K562 (cell line): ENCODE data around the gene MPRIP. TPM values are rescaled to one million over a fixed set of nuclear protein-coding genes. Genes with fewer than 3 reads are reported as not detected.

Source experiments
- ATAC-seq: fragments of 200-7000 bp; cut with Tn5 transposase; 3 replicates; pipeline ENCODE4 v1.9.1; 2020; ENCODE audit warnings: moderate library complexity
- BruUV-seq: library from RNA; stranded (reverse); fragments of 400-500 nt; replicated peaks from 2 replicates; lab custom pipeline; 2021; lab: Mats Ljungman, UMichigan
- CTCF ChIA-PET: fragments of 300-600 bp; formaldehyde crosslinking; extraction: SDS; loops from one replicate; lab custom pipeline; 2021; ENCODE audit warnings: low intra/inter-chr PET ratio; lab: Yijun Ruan, JAX
- POLR2A ChIA-PET: fragments of 300-600, 350-650 bp; sonication (Branson Sonifier 250); formaldehyde crosslinking; extraction: SDS; loops from one replicate; lab custom pipeline; 2021; ENCODE audit warnings: antibody characterized with exemption, inconsistent platforms; lab: Yijun Ruan, JAX
- DNase-seq, 4 experiments: peaks; one replicate each; pipeline versions ENCODE4 v3.0.0 to v3.0.0-alpha.2; 2011 to 2018; ENCODE audit warnings: low spot score in 3 of 4, mixed read lengths in 3 of 4; ENCODE audit errors: extremely low read depth in 1 of 4
- FAIRE-seq: peaks from 2 replicates; lab custom pipeline; 2011; peaks lifted over from hg19 to GRCh38; lab: Jason Lieb, UNC
- H2AFZ ChIP-seq: 2 replicates; pipeline ENCODE4 v1.6.0; 2011; ENCODE audit warnings: low read depth, low read length, control low read depth, inconsistent platforms
- H3K27ac ChIP-seq: fragments of 200-600 bp; 3 replicates; pipeline ENCODE4 v1.8.0; 2011; ENCODE audit warnings: low read depth, mild to moderate bottlenecking, control low read depth, inconsistent platforms, low read length, moderate library complexity, mixed read lengths; ENCODE audit errors: extremely low read depth
- H3K27me3 ChIP-seq, 2 experiments: fragments of 300-600 bp in 1 of 2; 2 replicates in 1 of 2; 3 replicates in 1 of 2; pipeline versions ENCODE4 v1.6.0 to v1.8.0; 2011; ENCODE audit warnings: inconsistent platforms in 2 of 2, low read length in 2 of 2, mild to moderate bottlenecking in 1 of 2, mixed read lengths in 1 of 2, moderate library complexity in 1 of 2; ENCODE audit not compliant: control insufficient read depth in 2 of 2, insufficient read depth in 2 of 2
- H3K36me3 ChIP-seq: fragments of 300-600 bp; 3 replicates; pipeline ENCODE4 v1.8.0; 2011; ENCODE audit warnings: mild to moderate bottlenecking, low read length, inconsistent platforms; ENCODE audit not compliant: control insufficient read depth, insufficient read depth
- H3K4me1 ChIP-seq, 2 experiments: fragments of 200-600 bp in 1 of 2; replicated peaks in 1 of 2; 2 replicates in 1 of 2; 3 replicates in 1 of 2; pipeline versions ENCODE4 v1.5.1 to v1.8.0; 2011; ENCODE audit warnings: inconsistent platforms in 2 of 2, low read length in 2 of 2, mild to moderate bottlenecking in 1 of 2, mixed read lengths in 1 of 2, moderate library complexity in 1 of 2; ENCODE audit not compliant: control insufficient read depth in 2 of 2, insufficient read depth in 2 of 2
- H3K4me2 ChIP-seq: 2 replicates; pipeline ENCODE4 v1.6.1; 2011; ENCODE audit warnings: low read length, control low read depth, inconsistent platforms, mixed read lengths; ENCODE audit not compliant: insufficient read depth
- H3K4me3 ChIP-seq: fragments of 200-600 bp; sonication (generic), shearing (Covaris generic); 2 replicates; pipeline ENCODE4 v1.5.1; 2016; ENCODE audit warnings: control low read depth, inconsistent platforms
- H3K79me2 ChIP-seq: fragments of 200-600 bp; 3 replicates; pipeline ENCODE4 v1.8.0; 2011; ENCODE audit warnings: low read length, inconsistent platforms; ENCODE audit not compliant: control insufficient read depth, insufficient read depth
- H3K9ac ChIP-seq, 2 experiments: 2 replicates each; pipeline versions ENCODE4 v1.6.0 to v1.6.1; 2011; ENCODE audit warnings: low read depth in 2 of 2, low read length in 2 of 2, control low read depth in 1 of 2, inconsistent platforms in 1 of 2, mild to moderate bottlenecking in 1 of 2, mixed read lengths in 1 of 2; ENCODE audit not compliant: insufficient read depth in 1 of 2
- H3K9me1 ChIP-seq: one replicate; pipeline ENCODE4 v1.6.0; 2011; ENCODE audit warnings: inconsistent platforms, mild to moderate bottlenecking, low read length, moderate library complexity; ENCODE audit not compliant: control insufficient read depth, insufficient read depth
- H3K9me3 ChIP-seq: replicated peaks from 2 replicates; pipeline ENCODE4 v1.5.1; 2011; ENCODE audit warnings: low read depth, low read length, inconsistent platforms; ENCODE audit not compliant: control insufficient read depth, insufficient read depth
- H4K20me1 ChIP-seq: replicated peaks from 2 replicates; pipeline ENCODE4 v1.6.1; 2011; ENCODE audit warnings: low read length, inconsistent platforms, mixed read lengths; ENCODE audit not compliant: control insufficient read depth, insufficient read depth
- CREM ChIP-seq: IDR thresholded peaks from 2 replicates; pipeline ENCODE4 v1.6.1; 2014; ENCODE audit warnings: antibody characterized with exemption, low read depth
- TCF7L2 ChIP-seq: fragments of 150-350 bp; IDR thresholded peaks from 2 replicates; pipeline ENCODE4 v1.6.1; 2016; ENCODE audit warnings: low read depth, mild to moderate bottlenecking, low read length, moderate library complexity
- WGBS: fragments of 100-300 bp; shearing (Covaris generic); methylation state at CpG from one replicate; pipeline ENCODE4 v1.1.6; 2016; ENCODE audit warnings: low coverage, mixed read lengths; ENCODE audit not compliant: insufficient coverage; ENCODE audit errors: missing lambda C conversion rate; 5-methylcytosine and 5-hydroxymethylcytosine counted together
- in situ Hi-C: fragments of 300-500 bp; cut with MboI; formaldehyde crosslinking; loops from 4 replicates; pipeline ENCODE4 v1.15.0; 2018; ENCODE audit warnings: inconsistent platforms, mixed read lengths
- intact Hi-C: fragments of 100-400 bp; cut with micrococcal nuclease; formaldehyde crosslinking; loops from 2 replicates; pipeline ENCODE4 v1.14.2; 2022
- polyA plus RNA-seq, 8 experiments: library from polyadenylated mRNA; depleted of rRNA in 4 of 8; stranded (reverse) in 5 of 8; unstranded in 3 of 8; fragments of >200 nt; fragmentation: Nextera tagmentation in 2 of 8; fragmentation: Illumina TruSeq in 1 of 8; extraction: Ambion mirVana in 2 of 8; extraction: Trizol in 1 of 8; gene quantifications; 2 replicates each; pipeline versions ENCODE4 v1.2.1 to v1.2.3, GENCODE V29; 2011 to 2014; ENCODE audit warnings: inconsistent platforms in 1 of 8, missing spikeins in 1 of 8
- total RNA-seq, 7 experiments: library from RNA; depleted of rRNA in 6 of 7; stranded (reverse); fragments of >200 nt in 6 of 7; fragmentation: Illumina TruSeq in 2 of 7; extraction: Trizol in 2 of 7; gene quantifications; 2 replicates each; pipeline versions ENCODE4 v1.2.1 to v1.2.3, GENCODE V29; 2011 to 2021; ENCODE audit warnings: low replicate concordance in 1 of 7
- TF ChIP-seq, protein P1 (sequence below): sonication (generic); formaldehyde crosslinking; IDR thresholded peaks from 2 replicates; pipeline ENCODE4 v1.9.0; 2022; ENCODE audit warnings: mild to moderate bottlenecking, missing genetic modification reagents
- TF ChIP-seq, protein P2 (sequence below), 2 experiments: IDR thresholded peaks; 2 replicates each; pipeline ENCODE4 v1.6.1; 2011; ENCODE audit warnings: borderline replicate concordance in 1 of 2, control low read depth in 1 of 2, low read depth in 1 of 2, low read length in 1 of 2, mild to moderate bottlenecking in 1 of 2, mixed read lengths in 1 of 2, moderate library complexity in 1 of 2; ENCODE audit not compliant: insufficient read depth in 1 of 2, insufficient read length in 1 of 2, poor library complexity in 1 of 2, severe bottlenecking in 1 of 2; ENCODE audit errors: extremely low read depth in 1 of 2
- TF ChIP-seq, protein P3 (sequence below): fragments of 450-650 bp; IDR thresholded peaks from 2 replicates; pipeline ENCODE4 v1.6.1; 2016; ENCODE audit warnings: mild to moderate bottlenecking, moderate library complexity
- TF ChIP-seq, protein P4 (sequence below): sonication (generic); IDR thresholded peaks from 2 replicates; pipeline ENCODE4 v1.6.1; 2016

The MPRIP gene
- total and polyA plus RNA-seq, 9 of the 15 experiments (the other 6 are each of a cell fraction or from before 2014, with no cell fraction given): 10.0 to 72.6 (median 30.1) TPM

DNA sequence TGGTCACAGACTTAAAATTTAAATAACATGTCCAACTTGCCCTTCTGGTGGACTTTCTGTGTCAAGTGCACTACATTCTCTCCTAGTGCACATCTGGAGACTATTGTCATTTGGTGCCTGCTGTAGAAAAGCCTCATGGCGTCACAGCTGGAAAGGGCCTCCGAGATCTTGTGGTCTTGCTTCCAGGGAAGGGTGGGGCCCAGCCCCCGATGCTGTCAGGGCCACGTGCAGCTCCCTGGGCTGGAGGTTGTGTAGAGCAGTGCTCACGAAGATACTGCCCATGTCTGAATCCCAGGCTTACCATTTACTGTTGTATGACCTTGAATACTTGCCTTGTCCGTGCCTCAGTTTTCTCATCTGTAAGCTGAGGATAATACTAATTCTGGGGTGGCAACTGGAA, 6.8 kb upstream of the MPRIP start:
- intact Hi-C loops (no loop called here), in situ Hi-C loops (no loop called here)
- Histone ChIP-seq H4K20me1 (no peaks in the 10 kb centered on the region), H3K27me3 (no peaks in the 10 kb centered on the region), H3K36me3 (no peaks in the 10 kb centered on the region), H3K9me3 (no peaks in the 10 kb centered on the region; the same call in 1 of the 2 replicates), H3K4me2 (no peak overlapping the region), H3K9me1 (no peaks in the 10 kb centered on the region), H3K4me3 (no peak overlapping the region), H2AFZ (peak overlapping the region; percentile 54), H3K4me1 (peaks cover 17 to 23% of the 10 kb centered on the region in 2 experiments; a peak in 4 of 5 replicates), H3K27ac (no peak overlapping the region), H3K79me2 (no peaks in the 10 kb centered on the region), H3K9ac (peak overlapping the region in 1 of 2 experiments; percentile 86; a peak in 2 of 4 replicates)
- FAIRE-seq (peak; percentile 46), DNase-seq (peak in 2 of 4 experiments; percentile 31 to 53), ATAC-seq (peak; percentile 60)
- WGBS: 11% methylated on average over 6 of the region's 6 CpGs
- no TSS peak for BruUV-seq
- ChIA-PET POLR2A (interaction anchor here (0.7 to 1.0 kb wide), 2 partner anchors 35 to 1153 kb away, joined by 3 to 4 read pairs; no protein-coding TSS in a partner anchor), CTCF (no interaction called here)
- no peak for TF ChIP-seq TCF7L2
- TF ChIP-seq, protein P1, sequence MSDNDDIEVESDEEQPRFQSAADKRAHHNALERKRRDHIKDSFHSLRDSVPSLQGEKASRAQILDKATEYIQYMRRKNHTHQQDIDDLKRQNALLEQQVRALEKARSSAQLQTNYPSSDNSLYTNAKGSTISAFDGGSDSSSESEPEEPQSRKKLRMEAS: peak; percentile 63; the same call in 1 of the 2 replicates
- no peak for TF ChIP-seq CREM
- TF ChIP-seq, protein P2, sequence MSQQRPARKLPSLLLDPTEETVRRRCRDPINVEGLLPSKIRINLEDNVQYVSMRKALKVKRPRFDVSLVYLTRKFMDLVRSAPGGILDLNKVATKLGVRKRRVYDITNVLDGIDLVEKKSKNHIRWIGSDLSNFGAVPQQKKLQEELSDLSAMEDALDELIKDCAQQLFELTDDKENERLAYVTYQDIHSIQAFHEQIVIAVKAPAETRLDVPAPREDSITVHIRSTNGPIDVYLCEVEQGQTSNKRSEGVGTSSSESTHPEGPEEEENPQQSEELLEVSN (IDR thresholded peaks at IDR 0.05; ENCODE audit: borderline replicate concordance in 1 of 2, extremely low read depth in 1 of 2, insufficient read depth in 1 of 2, insufficient read length in 1 of 2, low read depth in 1 of 2, low read length in 1 of 2, poor library complexity in 1 of 2, severe bottlenecking in 1 of 2): peak; percentile 58 to 61
- TF ChIP-seq, protein P3, sequence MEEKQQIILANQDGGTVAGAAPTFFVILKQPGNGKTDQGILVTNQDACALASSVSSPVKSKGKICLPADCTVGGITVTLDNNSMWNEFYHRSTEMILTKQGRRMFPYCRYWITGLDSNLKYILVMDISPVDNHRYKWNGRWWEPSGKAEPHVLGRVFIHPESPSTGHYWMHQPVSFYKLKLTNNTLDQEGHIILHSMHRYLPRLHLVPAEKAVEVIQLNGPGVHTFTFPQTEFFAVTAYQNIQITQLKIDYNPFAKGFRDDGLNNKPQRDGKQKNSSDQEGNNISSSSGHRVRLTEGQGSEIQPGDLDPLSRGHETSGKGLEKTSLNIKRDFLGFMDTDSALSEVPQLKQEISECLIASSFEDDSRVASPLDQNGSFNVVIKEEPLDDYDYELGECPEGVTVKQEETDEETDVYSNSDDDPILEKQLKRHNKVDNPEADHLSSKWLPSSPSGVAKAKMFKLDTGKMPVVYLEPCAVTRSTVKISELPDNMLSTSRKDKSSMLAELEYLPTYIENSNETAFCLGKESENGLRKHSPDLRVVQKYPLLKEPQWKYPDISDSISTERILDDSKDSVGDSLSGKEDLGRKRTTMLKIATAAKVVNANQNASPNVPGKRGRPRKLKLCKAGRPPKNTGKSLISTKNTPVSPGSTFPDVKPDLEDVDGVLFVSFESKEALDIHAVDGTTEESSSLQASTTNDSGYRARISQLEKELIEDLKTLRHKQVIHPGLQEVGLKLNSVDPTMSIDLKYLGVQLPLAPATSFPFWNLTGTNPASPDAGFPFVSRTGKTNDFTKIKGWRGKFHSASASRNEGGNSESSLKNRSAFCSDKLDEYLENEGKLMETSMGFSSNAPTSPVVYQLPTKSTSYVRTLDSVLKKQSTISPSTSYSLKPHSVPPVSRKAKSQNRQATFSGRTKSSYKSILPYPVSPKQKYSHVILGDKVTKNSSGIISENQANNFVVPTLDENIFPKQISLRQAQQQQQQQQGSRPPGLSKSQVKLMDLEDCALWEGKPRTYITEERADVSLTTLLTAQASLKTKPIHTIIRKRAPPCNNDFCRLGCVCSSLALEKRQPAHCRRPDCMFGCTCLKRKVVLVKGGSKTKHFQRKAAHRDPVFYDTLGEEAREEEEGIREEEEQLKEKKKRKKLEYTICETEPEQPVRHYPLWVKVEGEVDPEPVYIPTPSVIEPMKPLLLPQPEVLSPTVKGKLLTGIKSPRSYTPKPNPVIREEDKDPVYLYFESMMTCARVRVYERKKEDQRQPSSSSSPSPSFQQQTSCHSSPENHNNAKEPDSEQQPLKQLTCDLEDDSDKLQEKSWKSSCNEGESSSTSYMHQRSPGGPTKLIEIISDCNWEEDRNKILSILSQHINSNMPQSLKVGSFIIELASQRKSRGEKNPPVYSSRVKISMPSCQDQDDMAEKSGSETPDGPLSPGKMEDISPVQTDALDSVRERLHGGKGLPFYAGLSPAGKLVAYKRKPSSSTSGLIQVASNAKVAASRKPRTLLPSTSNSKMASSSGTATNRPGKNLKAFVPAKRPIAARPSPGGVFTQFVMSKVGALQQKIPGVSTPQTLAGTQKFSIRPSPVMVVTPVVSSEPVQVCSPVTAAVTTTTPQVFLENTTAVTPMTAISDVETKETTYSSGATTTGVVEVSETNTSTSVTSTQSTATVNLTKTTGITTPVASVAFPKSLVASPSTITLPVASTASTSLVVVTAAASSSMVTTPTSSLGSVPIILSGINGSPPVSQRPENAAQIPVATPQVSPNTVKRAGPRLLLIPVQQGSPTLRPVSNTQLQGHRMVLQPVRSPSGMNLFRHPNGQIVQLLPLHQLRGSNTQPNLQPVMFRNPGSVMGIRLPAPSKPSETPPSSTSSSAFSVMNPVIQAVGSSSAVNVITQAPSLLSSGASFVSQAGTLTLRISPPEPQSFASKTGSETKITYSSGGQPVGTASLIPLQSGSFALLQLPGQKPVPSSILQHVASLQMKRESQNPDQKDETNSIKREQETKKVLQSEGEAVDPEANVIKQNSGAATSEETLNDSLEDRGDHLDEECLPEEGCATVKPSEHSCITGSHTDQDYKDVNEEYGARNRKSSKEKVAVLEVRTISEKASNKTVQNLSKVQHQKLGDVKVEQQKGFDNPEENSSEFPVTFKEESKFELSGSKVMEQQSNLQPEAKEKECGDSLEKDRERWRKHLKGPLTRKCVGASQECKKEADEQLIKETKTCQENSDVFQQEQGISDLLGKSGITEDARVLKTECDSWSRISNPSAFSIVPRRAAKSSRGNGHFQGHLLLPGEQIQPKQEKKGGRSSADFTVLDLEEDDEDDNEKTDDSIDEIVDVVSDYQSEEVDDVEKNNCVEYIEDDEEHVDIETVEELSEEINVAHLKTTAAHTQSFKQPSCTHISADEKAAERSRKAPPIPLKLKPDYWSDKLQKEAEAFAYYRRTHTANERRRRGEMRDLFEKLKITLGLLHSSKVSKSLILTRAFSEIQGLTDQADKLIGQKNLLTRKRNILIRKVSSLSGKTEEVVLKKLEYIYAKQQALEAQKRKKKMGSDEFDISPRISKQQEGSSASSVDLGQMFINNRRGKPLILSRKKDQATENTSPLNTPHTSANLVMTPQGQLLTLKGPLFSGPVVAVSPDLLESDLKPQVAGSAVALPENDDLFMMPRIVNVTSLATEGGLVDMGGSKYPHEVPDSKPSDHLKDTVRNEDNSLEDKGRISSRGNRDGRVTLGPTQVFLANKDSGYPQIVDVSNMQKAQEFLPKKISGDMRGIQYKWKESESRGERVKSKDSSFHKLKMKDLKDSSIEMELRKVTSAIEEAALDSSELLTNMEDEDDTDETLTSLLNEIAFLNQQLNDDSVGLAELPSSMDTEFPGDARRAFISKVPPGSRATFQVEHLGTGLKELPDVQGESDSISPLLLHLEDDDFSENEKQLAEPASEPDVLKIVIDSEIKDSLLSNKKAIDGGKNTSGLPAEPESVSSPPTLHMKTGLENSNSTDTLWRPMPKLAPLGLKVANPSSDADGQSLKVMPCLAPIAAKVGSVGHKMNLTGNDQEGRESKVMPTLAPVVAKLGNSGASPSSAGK: peak; percentile 63; the same call in 1 of the 2 replicates
- TF ChIP-seq, protein P4, sequence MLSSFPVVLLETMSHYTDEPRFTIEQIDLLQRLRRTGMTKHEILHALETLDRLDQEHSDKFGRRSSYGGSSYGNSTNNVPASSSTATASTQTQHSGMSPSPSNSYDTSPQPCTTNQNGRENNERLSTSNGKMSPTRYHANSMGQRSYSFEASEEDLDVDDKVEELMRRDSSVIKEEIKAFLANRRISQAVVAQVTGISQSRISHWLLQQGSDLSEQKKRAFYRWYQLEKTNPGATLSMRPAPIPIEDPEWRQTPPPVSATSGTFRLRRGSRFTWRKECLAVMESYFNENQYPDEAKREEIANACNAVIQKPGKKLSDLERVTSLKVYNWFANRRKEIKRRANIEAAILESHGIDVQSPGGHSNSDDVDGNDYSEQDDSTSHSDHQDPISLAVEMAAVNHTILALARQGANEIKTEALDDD: no peak
